HG03575 (cell line): ENCODE results near the gene CDC42EP4.

ENCODE experiments used
- ATAC-seq: cut with Tn5 transposase; IDR thresholded peaks from one replicate; pipeline ENCODE4 v1.9.1; 2021; ENCODE audit not compliant: unreplicated experiment, insufficient number of reproducible peaks, low FRiP score; ENCODE audit errors: extremely low read depth

CDC42EP4 gene

DNA sequence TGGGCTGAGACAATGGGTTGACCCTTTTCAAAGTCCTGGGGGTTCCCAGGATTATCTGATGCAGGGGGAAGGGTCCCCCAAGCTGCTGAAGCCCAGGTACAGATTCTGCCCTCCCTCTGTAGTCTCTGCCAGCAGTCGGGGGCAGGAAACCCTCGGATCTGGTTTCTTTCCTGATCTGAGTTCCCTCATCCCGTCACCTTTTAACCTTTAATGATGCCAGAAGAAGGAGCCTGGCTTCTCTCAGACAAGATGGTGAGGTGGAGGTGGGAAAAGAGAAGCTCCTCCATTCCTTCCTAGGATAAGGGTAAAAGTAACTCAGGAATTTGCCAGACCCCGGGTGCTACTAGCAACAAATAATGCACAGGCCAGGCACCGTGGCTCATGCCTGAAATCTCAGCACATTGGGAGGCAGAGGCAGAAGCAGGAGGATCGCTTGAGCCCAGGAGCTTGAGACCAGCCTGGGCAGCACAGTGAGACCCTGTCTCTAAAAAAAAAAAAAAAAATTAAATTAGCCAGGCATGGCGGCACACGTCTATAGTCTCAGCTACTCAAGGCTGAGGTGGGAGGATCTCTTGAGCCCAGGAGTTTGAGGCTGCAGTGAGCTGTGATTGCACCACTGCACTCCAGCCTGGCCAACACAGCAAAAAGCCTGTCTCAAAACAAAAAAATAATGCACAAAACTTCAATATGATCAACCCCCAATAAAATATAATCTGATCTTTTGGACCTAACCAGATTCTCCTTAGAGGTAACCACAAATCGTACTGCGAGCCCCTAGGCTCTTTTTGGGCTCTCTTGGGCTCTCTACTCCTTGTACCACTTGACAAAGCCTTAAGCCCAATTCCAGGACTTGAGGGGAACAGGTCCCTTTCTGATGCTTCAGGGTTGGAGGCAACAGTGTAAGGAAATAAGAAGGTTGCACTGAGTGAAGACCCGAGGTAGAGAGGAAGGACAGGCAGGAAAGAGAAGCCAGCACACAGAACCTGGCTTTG lies 5.7 kb downstream of the CDC42EP4 start:
- ATAC-seq: no peak

DNA sequence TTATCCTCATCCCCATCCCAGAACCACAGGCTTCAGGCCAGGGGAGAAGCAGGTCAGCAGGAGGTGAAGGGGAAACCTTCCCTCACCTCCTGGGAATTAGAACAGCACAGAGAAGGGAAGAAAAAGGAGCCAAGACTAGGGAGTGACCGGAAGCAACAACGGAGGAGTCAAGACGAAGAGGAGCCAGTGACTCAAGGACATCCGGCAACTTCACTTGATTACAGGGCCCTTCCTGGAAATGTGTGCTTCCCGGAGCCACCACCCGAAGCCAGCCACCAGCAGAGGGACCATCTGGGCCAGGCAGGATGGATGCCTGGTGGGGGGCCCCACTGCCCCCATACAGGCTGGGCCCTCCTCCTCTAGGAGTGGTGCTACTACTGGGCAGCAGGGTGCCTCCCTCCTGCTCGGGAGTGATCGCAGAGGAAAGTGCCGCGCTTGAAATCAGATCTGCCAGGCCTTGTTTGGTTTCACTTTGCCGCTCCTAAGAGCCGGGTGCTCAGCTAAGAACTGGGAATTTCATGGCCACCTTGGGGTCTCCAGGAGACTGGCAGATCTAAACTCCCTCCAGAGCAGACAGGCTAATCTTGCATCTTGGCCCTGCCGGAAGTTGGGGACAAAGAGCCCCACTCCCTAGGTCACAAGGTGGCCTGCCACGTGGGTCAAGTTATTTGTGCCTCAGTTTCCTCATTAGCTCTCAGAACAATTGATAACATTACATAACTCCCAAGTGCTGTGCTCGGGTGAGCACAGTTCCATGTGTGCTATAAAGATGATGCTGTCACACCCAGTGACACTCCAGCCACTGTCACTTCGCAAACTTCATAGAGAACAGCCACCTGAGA lies 6.6 kb downstream of the CDC42EP4 start:
- ATAC-seq: no peak

DNA sequence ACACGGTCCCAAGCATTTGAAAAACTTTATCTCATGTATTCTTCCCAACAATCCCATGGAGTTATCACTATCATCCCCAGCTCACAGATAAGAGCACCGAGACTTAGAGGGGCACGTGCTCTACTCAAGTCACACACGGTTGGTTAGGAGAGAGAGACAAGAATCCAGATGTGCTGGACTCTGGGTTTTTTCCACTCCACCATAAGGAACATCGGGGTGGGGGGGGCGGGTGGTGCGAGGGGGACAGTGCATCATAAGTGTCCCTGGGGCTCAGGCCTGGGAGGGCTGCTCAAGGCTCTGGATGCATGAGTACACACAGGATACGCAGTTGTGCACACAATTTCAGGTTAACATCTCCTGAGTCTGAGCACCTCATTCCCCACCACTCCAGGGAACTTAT lies 7.4 kb downstream of the CDC42EP4 start:
- ATAC-seq: no peak

DNA sequence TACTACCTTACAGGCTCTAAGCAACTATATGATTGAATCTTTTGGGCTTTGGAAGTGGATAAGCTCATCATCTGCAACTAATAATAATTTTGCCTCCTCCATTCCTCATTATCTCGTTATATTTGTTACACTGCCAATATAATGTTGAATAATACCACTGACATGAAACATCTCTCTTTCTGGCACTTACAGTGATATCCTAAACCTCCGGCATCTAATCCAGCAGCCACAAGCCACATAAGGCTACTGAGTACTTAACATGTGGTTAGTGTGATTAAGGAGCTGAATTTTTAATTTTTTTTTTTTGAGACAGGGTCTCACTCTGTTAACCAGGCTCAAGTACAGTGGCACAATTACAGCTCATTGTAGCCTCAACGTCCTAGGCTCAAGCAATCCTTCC lies 9.6 kb downstream of the CDC42EP4 start:
- ATAC-seq: no peak

DNA sequence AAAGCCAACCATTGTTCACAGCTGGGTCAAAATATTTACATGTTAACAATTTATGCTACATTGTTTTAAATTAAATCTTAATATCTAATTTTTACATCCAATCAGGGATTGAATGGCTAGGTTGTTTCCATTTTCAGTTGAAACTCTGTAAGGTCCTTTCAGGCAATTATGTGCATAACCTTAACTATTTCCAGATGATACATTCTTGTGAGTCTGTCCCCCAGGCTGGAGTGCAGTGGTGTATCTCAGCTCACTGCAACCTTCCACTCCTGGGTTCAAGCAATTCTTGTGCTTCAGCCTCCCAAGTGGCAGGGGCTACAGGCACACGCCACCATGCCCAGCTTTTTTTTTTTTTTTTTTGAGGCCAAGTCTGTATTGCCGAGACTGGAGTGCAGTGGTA lies 10.4 kb downstream of the CDC42EP4 start:
- no peak for ATAC-seq

DNA sequence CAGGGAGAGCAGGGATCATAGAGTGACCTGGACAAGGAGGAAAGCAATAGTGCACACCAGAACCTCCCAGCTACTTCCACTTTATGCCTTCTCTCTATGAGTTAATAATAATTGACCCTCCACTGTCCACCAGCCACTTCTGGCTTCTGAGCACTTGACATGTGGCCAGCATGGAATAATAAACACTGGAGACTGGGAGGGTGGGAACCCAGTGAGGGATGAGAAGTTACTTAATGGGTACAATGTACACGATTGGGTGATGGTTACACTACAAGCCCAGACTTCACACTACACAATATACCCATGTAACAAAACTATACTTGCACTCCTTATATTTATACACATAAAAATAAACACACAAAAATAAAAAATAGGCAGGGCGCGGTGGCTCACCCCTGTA lies 11.4 kb downstream of the CDC42EP4 start:
- ATAC-seq: no peak

DNA sequence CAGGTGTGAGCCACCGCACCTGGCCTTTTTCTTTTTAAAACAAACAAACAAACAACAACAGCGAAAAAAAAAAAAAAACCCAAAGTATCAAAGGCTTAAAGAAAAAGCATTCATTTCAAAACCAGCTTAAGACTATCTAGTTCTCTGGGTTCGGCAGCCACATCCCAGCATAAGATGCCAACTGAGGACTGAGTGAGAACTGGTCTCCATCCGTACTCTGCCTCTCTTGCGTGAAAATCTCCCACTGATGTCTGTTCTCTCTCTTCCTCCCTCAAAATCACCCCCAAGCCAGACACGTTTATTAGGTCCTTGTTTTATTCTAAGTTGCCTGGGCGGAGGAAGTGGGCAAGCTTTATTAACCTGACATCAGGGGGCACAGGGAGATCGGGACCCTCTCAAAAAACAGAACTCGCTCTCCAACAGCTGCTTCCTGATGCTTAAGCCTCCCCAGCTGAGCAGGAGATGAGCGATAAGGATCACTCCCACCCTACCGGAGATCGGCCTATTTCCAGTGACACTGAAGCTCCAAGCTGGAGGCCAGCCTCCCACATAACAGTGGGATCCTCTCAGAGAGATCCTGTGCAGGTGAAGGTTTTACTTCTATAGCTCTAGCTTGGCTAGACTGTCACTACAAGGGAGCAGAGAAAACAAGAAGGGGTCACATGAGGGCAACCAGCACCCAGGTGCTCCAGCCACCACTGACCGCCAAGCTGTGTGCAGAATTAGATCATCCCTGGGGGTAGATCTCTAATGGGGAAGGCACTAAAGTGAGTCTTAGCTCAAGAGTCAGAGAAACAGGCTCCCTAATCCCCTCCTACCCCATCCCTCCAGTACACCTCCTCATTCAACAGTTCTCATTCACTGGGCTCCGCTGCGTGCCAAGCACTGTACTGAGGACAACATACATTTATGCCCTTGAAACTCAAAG lies 13.6 kb downstream of the CDC42EP4 start:
- no peak for ATAC-seq

DNA sequence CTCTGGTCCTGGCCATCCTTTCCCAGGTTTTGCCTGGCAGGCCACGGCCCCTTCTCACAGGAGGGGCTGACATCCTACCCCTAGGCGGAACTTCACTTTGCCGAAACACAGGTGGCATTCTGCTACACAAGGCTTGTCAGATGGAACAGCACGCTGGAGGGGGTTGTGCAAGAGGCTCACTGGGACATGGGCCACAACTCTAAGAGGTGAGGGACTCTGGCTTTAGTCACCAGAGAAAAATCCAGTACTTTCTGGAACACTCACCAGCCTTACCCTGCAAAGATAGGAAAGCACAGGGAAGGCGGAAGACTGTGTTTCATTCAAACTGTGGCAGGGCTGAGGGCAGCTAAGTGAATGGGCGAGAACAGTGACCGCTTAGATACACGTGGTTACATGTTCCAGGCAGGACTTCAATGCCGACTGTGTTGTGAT lies 18.3 kb downstream of the CDC42EP4 start:
- ATAC-seq: no peak

DNA sequence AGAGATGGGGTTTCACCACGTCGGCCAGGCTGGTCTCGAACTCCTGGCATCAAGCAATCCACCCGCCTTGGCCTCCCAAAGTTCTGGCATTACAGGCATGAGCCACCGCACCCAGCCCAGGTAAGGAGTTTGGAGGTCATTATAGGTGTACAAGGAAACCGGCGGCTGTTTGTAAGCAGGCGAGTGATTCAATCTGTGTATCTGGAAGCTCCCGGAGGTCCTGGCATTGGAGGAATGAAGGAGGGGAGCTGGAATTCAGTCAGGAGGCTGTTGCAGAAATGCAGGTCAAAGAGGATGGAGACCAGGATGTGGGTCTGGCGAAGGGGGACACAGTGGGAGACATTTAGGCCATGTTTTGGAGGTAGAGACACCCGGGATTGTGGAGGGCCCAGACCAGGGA lies 18.8 kb downstream of the CDC42EP4 start:
- no peak for ATAC-seq

DNA sequence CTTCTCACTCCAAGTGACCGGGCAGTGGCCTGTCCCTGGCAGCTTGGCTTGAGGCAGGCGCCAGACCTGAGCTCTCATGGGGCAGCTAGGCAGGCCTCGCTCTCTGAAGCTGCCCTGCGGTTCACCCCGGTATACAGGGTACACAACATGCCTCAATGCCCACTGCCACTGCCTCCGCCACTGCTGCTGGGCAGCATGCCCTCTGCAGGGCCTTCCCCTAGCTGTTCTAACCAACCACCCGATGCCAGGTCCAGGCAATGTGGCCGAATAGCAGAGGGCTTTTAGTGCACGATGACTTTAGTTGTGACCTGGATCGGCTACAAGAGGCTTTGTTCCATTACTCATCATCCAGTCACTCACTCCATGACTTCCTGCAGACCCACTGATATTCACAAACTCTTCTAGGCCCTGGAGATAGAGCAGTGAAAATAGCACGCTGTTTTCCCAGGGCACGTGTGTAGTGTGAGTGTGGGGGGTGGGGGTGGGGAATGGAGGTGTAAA lies 19.7 kb downstream of the CDC42EP4 start:
- ATAC-seq: no peak

DNA sequence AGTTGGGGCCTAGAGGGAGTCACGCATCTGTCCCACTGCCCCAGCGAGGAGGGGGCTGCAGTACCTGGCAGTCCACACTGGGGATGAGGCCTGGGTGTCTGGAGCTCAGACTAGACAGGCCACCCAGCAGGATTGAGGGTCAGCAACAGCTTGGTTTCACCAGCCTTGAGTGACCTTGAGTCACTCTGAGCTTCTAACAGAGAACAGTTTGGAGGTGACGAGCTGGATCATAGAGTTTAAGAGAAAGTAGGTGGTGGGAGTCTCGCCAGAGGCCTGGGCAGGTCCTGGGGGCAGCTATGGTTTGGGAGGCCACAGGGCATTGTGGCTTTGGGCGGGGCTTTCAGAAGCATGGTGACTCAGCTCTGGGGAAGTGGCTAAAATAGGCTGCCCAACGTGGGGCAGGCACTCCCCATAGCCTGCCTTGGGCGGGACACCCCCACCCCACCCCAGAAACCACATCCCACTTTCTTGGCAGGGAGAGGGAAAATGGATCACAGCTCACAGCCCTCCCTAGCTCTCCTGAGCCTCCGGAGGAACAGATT lies 20.5 kb downstream of the CDC42EP4 start:
- ATAC-seq: peak; percentile 59

DNA sequence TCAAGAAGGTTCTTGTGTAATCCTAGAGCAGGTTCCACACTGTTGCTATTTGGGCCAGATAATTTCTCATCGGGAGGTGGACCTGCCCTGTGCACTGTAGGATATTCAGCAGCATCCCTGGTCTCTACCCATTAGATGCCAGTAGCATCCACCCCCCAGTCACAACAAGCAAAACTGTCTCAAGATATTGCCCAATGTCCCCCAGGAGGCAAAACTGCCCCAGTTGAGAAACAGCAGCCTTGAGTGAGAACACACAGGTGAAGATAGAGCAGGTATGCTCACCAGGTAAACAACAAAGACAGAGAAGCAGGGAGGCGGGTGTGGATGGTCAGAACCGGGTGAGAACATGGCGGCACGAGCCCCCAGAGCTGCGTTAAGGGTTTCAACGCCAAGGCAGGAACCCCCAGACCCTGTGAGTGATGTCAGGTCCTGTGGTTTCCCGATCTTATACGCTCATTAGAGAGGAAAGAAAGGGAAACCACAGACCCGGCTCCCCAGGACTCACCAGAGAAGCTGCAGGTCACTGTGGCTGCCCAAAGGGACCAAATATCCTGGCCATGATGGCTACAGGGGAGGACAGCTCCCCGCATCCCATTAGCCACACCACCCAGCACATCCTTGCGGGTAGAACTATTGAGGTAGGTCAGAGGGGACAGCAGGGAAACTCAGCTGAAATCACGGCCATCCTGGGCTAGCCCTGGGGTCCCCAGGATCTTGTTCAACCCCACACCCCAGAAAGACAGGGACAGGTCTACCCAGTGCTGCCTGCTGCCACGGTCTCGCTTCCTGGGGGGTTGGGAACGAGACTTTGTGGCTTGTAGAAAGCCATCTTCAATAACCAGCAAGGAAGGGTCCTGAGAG lies 21.2 kb downstream of the CDC42EP4 start:
- peak; percentile 15 for ATAC-seq

DNA sequence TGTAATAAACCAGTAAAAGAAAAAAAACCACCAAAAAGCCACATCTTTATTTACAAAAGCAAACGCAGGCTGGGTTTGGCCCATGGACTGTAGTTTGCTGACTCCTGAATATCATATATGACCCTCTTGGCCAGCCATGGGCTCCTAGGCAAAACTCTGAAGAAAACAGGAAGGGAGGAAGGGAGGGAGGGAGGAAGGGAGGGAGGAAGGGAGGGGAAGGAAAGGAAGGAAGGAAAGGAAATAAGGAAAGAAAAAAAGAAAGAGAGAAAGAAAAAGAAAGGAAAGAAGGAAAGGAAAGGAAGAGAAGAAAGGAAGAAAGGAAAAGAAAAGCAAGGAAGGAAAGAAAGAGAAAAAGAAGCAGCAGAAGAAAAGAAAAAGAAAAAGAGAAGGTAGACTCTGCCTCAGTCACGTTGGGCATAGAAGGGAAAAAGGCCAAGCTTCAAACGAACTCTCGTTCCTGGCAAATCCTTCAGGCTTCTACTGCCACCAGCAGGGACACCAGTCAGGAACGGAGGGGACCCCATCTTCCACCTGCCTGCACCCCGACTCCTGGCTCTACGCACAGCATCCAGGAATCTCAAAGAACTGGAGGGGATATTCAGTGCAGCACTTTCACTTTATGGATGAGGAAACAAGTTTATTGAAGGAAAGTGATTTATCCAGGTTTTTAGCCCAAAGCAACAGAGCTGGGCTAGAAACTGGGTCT lies 22.1 kb downstream of the CDC42EP4 start:
- ATAC-seq: no peak

DNA sequence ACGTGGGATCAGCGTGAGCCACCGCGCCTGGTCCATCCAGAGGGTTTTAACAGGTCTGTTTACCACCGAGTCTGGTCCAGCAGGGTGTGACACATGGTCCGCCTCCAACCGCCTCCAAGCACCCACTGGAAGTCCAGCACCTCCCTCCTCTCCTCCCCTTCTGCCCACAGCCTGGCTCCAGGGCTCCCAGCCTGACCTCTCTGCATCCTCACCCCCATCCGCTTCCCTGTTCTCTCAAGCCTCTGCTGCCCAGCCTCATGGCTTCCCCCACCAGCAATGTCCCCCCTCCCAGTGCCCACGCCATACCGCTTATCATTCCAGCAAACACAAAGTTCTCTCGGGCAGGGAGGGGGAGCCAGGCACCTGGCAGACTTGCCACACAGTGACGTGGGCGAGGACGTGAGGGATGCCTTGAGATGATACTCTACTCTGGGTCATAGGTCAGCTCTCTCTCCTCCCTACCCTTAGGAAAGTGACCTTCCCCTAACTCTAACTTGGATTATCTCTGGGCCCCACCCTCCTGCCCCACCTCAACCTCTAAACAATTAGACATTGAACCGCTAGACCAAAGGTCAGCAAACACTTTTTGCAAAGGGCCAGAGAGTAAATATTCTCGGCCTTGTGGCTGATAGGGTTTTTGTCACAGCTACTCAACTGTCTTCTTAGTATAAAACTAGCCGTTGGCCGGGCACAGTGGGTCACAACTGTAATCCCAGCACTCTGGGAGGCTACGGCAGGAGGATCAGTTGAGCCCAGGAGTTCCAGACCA lies 23.1 kb downstream of the CDC42EP4 start:
- no peak for ATAC-seq

DNA sequence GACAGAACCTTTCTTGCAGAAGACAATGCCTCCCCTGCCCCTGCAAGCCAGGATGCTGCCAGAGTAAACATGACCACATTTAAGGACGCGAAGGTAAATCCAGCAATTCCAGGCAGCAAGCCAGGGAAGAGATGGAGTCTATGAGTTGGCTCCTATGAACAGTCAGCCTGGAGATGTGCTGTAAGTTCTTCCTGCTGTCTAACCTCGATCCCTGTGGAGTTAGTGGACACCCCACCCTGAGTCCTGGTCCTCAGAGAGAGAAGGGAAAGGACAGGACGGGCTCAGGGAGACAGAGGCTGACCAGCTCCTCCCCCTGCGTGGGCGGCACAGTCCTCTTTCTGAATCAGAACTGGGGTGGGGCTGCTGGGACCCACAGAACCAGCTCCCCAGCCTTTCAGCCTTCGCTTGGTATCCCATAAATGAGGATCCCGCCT lies 24.9 kb downstream of the CDC42EP4 start:
- ATAC-seq: no peak
